Measurements from ENCODE around the gene ADORA2B. TPM values are rescaled to one million over a fixed set of nuclear protein-coding genes. Genes with fewer than 3 reads are reported as not detected.

ADORA2B gene
- total RNA-seq, 1 donor from 2014 or later = not detected

DNA sequence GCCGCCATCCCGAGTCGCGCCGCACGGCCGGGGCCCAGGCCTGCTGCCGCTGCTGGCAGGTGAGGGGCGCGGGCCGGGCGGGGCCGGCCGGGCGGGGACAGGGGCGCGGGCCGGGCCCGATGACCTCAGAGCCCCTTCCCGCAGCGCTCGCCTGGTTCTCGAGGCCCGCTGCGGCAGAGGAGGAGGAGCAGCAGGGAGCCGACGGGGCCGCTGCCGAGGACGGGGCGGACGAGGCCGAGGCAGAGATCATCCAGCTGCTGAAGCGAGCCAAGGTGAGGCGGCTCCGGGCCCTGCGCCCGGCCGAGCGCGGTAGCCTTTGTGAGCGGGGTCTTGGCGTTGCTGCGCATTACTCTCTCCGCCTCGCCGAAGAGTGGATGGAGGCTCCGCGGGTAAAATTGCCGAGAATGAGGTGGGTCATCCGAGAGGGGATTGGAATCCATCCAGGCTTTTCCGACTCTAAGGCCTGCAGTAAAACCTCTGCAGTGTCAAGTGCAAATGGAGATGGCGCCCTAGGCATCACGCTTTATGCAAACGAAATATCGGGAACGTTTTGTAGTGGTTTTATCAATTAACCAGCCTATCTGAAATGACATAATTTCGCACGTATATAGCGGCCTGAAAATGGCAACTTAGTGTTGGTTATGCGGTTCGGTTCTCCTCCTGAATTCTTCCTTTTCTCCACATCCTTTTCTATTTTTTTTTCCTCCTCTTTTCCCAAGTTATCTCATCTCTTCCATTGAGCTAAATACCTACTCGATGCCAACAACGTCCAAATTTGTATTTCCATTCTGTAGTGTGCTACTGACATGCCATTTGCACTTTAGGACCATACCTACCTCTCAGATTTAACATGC is 55.3 kb downstream of the ADORA2B start:
- intact Hi-C loops (cut with micrococcal nuclease) = loop anchor here (2.0 kb wide), 2 partner anchors 301 to 1697 kb away; partner anchors contain the start of gene ZNF286A
- POLR2A ChIA-PET = interaction anchor here (0.7 to 1.7 kb wide), 4 partner anchors 29 to 497 kb away, joined by 3 to 6 read pairs (median 3); partner anchors contain the start of genes ADORA2B and UBB
- CTCF ChIA-PET = interaction anchor here (1.6 to 3.3 kb wide), 3 partner anchors 55 to 742 kb away, joined by 3 to 25 read pairs (median 14); partner anchors contain the start of gene ADORA2B
- TF ChIP-seq, protein P1, sequence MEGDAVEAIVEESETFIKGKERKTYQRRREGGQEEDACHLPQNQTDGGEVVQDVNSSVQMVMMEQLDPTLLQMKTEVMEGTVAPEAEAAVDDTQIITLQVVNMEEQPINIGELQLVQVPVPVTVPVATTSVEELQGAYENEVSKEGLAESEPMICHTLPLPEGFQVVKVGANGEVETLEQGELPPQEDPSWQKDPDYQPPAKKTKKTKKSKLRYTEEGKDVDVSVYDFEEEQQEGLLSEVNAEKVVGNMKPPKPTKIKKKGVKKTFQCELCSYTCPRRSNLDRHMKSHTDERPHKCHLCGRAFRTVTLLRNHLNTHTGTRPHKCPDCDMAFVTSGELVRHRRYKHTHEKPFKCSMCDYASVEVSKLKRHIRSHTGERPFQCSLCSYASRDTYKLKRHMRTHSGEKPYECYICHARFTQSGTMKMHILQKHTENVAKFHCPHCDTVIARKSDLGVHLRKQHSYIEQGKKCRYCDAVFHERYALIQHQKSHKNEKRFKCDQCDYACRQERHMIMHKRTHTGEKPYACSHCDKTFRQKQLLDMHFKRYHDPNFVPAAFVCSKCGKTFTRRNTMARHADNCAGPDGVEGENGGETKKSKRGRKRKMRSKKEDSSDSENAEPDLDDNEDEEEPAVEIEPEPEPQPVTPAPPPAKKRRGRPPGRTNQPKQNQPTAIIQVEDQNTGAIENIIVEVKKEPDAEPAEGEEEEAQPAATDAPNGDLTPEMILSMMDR (IDR thresholded peaks at IDR 0.05) = no peak
- Mint-ChIP-seq H3K27ac (peak overlapping the region; percentile 89), H3K36me3 (ENCODE audit: low read depth) (peaks cover 59% of the 10 kb centered on the region), H3K4me1 (peaks cover 28% of the 10 kb centered on the region), H3K9me3 (no peaks in the 10 kb centered on the region), H3K4me3 (peak overlapping the region; percentile 85), H3K27me3 (no peaks in the 10 kb centered on the region)
- ATAC-seq (ENCODE audit: low read depth) = peak; percentile 18
- no peak for DNase-seq

DNA sequence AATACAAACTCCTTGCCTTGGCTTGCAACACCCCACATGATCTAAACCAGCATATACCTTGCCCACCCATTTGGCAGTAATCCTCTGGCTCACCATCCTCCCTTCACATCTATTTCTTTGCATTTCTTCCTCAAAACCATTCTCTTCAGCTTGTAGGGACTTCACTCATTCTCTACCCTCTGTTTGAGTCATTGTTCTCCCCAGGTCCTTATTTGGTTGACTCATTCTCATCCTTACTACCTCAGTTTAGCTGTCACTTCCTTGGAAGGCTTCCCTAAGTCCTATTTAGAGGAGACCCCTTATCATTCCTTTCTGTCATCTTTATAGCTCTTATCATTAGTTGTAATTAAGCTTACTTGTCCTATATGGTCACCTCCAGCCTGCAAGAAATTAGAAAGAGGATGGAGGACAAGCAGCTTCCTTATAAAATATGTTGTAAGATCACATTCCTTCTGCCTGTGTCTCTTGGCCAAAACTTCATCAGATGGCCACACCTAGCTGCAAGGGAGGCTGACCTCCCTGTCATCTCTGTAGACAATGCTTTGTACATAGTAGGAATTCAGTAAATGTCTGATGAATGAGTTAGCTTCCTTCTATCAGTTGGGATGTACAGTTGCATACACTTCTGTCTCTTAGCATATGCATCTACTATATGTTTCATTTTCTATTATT is 56.4 kb downstream of the ADORA2B start:
- Mint-ChIP-seq H3K27me3 (no peaks in the 10 kb centered on the region), H3K4me3 (peak overlapping the region; percentile 85), H3K36me3 (ENCODE audit: low read depth) (peaks cover 67% of the 10 kb centered on the region), H3K27ac (peak overlapping the region; percentile 3), H3K4me1 (peaks cover 28% of the 10 kb centered on the region), H3K9me3 (no peaks in the 10 kb centered on the region)
- intact Hi-C loops (cut with micrococcal nuclease) = no loop called here
- DNase-seq (no peak), ATAC-seq (ENCODE audit: low read depth) (no peak)
- POLR2A ChIA-PET = no interaction called here
- CTCF ChIA-PET = no interaction called here
- TF ChIP-seq, protein P1 (IDR thresholded peaks at IDR 0.05) = no peak

DNA sequence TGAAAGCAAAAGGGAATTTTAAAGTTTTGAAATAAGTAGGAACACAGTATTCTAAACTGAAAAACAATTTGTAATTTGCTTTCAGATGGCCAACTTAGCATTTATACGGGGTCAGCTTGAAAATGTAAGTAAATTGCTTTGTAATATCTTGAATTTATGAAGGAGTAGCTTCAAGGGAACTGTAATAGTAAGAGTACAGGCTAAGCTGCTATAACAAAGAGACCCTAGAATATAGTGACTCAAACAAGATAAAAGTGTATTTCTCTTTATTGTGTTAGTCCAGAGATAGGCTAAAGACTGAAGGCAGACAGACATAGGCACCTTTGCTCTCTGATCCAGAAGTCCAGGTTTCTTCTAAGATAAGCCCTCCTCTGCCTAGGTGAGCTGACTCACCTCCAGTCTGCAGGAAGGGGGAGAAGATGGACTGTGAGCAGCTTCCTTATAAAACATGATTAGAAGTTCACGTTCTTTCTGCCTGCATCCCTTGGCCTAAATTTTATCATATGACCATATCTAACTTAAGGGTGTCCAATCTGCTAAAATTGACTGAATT is 57.9 kb downstream of the ADORA2B start:
- CTCF ChIA-PET = no interaction called here
- H3K4me3 Mint-ChIP-seq = no peak overlapping the region
- no peak overlapping the region for H3K27ac Mint-ChIP-seq
- POLR2A ChIA-PET = no interaction called here
- peaks cover 72% of the 10 kb centered on the region for H3K36me3 Mint-ChIP-seq (ENCODE audit: low read depth)
- intact Hi-C loops (cut with micrococcal nuclease) = no loop called here
- H3K27me3 Mint-ChIP-seq = no peaks in the 10 kb centered on the region
- ATAC-seq (ENCODE audit: low read depth) (no peak), DNase-seq (no peak)
- peaks cover 28% of the 10 kb centered on the region for H3K4me1 Mint-ChIP-seq
- no peaks in the 10 kb centered on the region for H3K9me3 Mint-ChIP-seq
- TF ChIP-seq, protein P1 (IDR thresholded peaks at IDR 0.05) = no peak

DNA sequence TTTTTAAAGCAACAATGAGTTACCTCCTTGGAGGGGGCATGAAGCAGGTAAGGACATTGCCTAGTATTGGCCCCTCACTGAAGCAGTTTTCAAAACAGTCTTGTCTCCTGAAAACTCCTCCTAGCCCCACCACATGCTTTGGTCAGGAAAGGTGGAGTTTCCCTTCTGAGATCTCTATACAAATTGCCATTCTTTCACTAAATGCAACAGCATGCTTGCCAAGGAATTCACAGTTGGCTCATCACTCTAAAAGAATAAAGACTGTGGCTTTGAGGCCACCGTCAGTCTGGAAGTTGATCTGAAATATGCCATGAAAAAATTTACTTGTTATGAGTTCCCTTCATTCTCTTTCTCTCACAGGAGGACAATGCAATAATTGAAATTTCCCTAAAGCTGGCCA is 58.9 kb downstream of the ADORA2B start:
- intact Hi-C loops (cut with micrococcal nuclease) = no loop called here
- ATAC-seq (ENCODE audit: low read depth) = no peak
- DNase-seq = no peak
- Mint-ChIP-seq H3K36me3 (ENCODE audit: low read depth) (peaks cover 83% of the 10 kb centered on the region), H3K27ac (no peak overlapping the region), H3K4me1 (peaks cover 20% of the 10 kb centered on the region), H3K27me3 (no peaks in the 10 kb centered on the region), H3K4me3 (no peak overlapping the region), H3K9me3 (no peaks in the 10 kb centered on the region)
- ChIA-PET CTCF (no interaction called here), POLR2A (no interaction called here)
- TF ChIP-seq, protein P1 (IDR thresholded peaks at IDR 0.05) = no peak

DNA sequence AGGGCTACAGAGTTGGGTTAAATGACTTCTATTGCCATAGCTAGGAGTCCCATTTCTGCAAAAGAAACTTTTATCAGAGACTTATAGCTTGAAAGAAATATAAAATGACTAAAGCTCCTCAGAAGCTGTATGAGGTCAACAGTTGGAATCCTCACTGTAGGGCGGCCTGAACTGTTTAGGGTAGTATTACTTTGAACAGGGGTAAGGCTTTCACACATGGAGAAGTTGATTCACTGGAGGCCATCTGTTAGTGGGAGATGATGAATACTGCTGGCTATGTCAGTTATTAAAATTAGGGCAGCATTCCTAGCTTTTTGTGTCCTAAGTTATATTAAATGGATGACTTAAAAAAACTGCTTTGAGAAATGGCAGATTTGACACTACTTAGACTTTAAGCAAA is 60.7 kb downstream of the ADORA2B start:
- ATAC-seq (ENCODE audit: low read depth) = no peak
- Mint-ChIP-seq H3K4me1 (peaks cover 12% of the 10 kb centered on the region), H3K36me3 (ENCODE audit: low read depth) (peaks cover 83% of the 10 kb centered on the region), H3K27ac (no peak overlapping the region), H3K4me3 (no peak overlapping the region), H3K27me3 (no peaks in the 10 kb centered on the region), H3K9me3 (no peaks in the 10 kb centered on the region)
- intact Hi-C loops (cut with micrococcal nuclease) = no loop called here
- CTCF ChIA-PET = no interaction called here
- POLR2A ChIA-PET = interaction anchor here (1.6 kb wide), 1 partner anchor 8 kb away, joined by 3 read pairs; no protein-coding TSS in a partner anchor
- no peak for DNase-seq
- TF ChIP-seq, protein P1 (IDR thresholded peaks at IDR 0.05) = no peak
